ENCODE data around the gene CENPU.

DNA sequence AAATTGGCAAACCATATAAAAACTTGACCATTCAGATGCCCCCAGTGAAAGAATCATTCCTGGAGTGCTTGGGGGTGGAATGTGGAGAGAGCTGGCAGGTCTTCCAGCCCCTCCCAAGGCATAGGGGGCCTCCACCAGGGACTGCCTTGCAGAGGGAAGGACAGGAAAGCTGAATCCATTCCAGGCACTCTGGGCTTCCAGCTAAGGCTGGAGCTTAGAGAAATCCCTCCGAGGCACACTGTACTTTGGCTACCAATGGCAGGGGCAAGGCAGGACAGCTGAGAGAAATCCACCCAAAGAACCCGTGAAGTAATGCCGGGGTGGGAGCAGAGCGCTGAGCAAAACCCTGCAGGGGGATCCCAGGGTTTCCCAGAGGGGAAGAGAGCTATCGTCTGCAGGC is 4.0 kb downstream of the CENPU start:
- TF ChIP-seq SRF (IDR thresholded peaks at IDR 0.05; ENCODE audit: low read depth in 2 of 2, low read length in 2 of 2) (no peak), ATF7 (IDR thresholded peaks at IDR 0.05; ENCODE audit: low read depth) (no peak)
